IMR-90 (cell line): ENCODE results near the gene YEATS4. TPM values are rescaled to one million over a fixed set of nuclear protein-coding genes. Genes with fewer than 3 reads are reported as not detected.

Source experiments
- ATAC-seq: fragments of 200-7000 bp; cut with Tn5 transposase; 2 replicates; pipeline ENCODE4 v1.9.1; 2020; ENCODE audit warnings: low read depth, mild to moderate bottlenecking, moderate library complexity
- BruUV-seq: library from RNA; stranded (reverse); fragments of 400-500 nt; replicated peaks from 2 replicates; lab custom pipeline; 2021; lab: Mats Ljungman, UMichigan
- CTCF ChIA-PET: fragments of 300-600 bp; formaldehyde crosslinking; extraction: SDS; loops from one replicate; lab custom pipeline; 2021; ENCODE audit warnings: antibody characterized with exemption; lab: Yijun Ruan, JAX
- POLR2A ChIA-PET: fragments of 300-600 bp; sonication (Branson Sonifier 250); formaldehyde crosslinking; loops from one replicate; lab custom pipeline; 2022; ENCODE audit warnings: antibody characterized with exemption; ENCODE audit not compliant: unreplicated experiment; lab: Charles Lee
- DNase-seq: peaks from one replicate; pipeline ENCODE4 v3.0.0; 2013
- H2AFZ ChIP-seq: replicated peaks from 2 replicates; pipeline ENCODE3; 2013; ENCODE audit warnings: low read length, mild to moderate bottlenecking; ENCODE audit not compliant: poor library complexity
- H2AK5ac ChIP-seq: 2 replicates; pipeline ENCODE4 v1.6.1; 2013; ENCODE audit warnings: low read depth, low read length, inconsistent platforms
- H2AK9ac ChIP-seq: replicated peaks from 2 replicates; pipeline ENCODE3; 2013; ENCODE audit warnings: mild to moderate bottlenecking, low read depth, low read length, moderate library complexity; ENCODE audit not compliant: poor library complexity
- H2BK120ac ChIP-seq: 2 replicates; pipeline ENCODE4 v1.6.1; 2013; ENCODE audit warnings: low read depth, low read length, inconsistent platforms
- H2BK15ac ChIP-seq: 3 replicates; pipeline ENCODE4 v1.6.1; 2013; ENCODE audit warnings: low read depth, low read length, inconsistent platforms
- H2BK20ac ChIP-seq: 2 replicates; pipeline ENCODE4 v1.6.1; 2013; ENCODE audit warnings: low read depth, mild to moderate bottlenecking, inconsistent platforms, low read length, moderate library complexity
- H2BK5ac ChIP-seq: 2 replicates; pipeline ENCODE4 v1.6.1; 2013; ENCODE audit warnings: mild to moderate bottlenecking, low read depth, low read length, inconsistent platforms; ENCODE audit not compliant: poor library complexity, severe bottlenecking
- H3K14ac ChIP-seq: replicated peaks from 2 replicates; pipeline ENCODE4 v1.6.1; 2013; ENCODE audit warnings: low read depth, low read length, inconsistent platforms
- H3K18ac ChIP-seq: 2 replicates; pipeline ENCODE4 v1.6.1; 2013; ENCODE audit warnings: low read depth, low read length, control low read depth
- H3K23ac ChIP-seq: 2 replicates; pipeline ENCODE4 v1.6.1; 2013; ENCODE audit warnings: low read depth, low read length, inconsistent platforms
- H3K27ac ChIP-seq: 2 replicates; pipeline ENCODE4 v1.5.1; 2013; ENCODE audit warnings: mild to moderate bottlenecking, control low read depth, low read length; ENCODE audit not compliant: insufficient read depth
- H3K27me3 ChIP-seq: 2 replicates; pipeline ENCODE4 v1.6.1; 2013; ENCODE audit warnings: low read length; ENCODE audit not compliant: control insufficient read depth, insufficient read depth
- H3K36me3 ChIP-seq: 2 replicates; pipeline ENCODE4 v1.6.1; 2013; ENCODE audit warnings: low read length, mixed read lengths; ENCODE audit not compliant: control insufficient read depth, insufficient read depth
- H3K4ac ChIP-seq: 2 replicates; pipeline ENCODE4 v1.6.1; 2013; ENCODE audit warnings: low read depth, low read length, inconsistent platforms
- H3K4me1 ChIP-seq: 2 replicates; pipeline ENCODE4 v1.6.1; 2013; ENCODE audit warnings: low read length, mixed read lengths; ENCODE audit not compliant: control insufficient read depth, insufficient read depth
- H3K4me2 ChIP-seq: 2 replicates; pipeline ENCODE4 v1.6.1; 2013; ENCODE audit warnings: low read depth, mild to moderate bottlenecking, control low read depth, low read length, moderate library complexity
- H3K4me3 ChIP-seq: 2 replicates; pipeline ENCODE4 v1.5.1; 2013; ENCODE audit warnings: low read depth, mild to moderate bottlenecking, control low read depth, low read length, moderate library complexity; ENCODE audit not compliant: insufficient read depth
- H3K56ac ChIP-seq: 2 replicates; pipeline ENCODE4 v1.6.1; 2013; ENCODE audit warnings: low read length, inconsistent platforms; ENCODE audit not compliant: insufficient read depth; ENCODE audit errors: extremely low read depth
- H3K79me1 ChIP-seq, 2 experiments: 2 replicates each; pipeline ENCODE4 v1.6.1; 2013; ENCODE audit warnings: low read length in 2 of 2, inconsistent platforms in 1 of 2, low read depth in 1 of 2
- H3K9ac ChIP-seq: 2 replicates; pipeline ENCODE4 v1.6.1; 2013; ENCODE audit warnings: low read depth, low read length, control low read depth
- H3K9me1 ChIP-seq: 2 replicates; pipeline ENCODE4 v1.6.1; 2013; ENCODE audit warnings: low read length, inconsistent platforms; ENCODE audit not compliant: insufficient read depth
- H3K9me3 ChIP-seq: 2 replicates; pipeline ENCODE4 v1.6.1; 2013; ENCODE audit warnings: low read length; ENCODE audit not compliant: control insufficient read depth, insufficient read depth
- H4K20me1 ChIP-seq: 2 replicates; pipeline ENCODE4 v1.6.1; 2013; ENCODE audit warnings: low read length, inconsistent platforms; ENCODE audit not compliant: insufficient read depth
- H4K5ac ChIP-seq: 2 replicates; pipeline ENCODE4 v1.6.1; 2013; ENCODE audit warnings: mild to moderate bottlenecking, low read depth, low read length, control low read depth
- H4K8ac ChIP-seq, 2 experiments: 2 replicates each; pipeline ENCODE4 v1.6.1; 2013; ENCODE audit warnings: low read depth in 2 of 2, low read length in 2 of 2, control low read depth in 1 of 2, inconsistent platforms in 1 of 2
- H4K91ac ChIP-seq: 2 replicates; pipeline ENCODE4 v1.6.1; 2013; ENCODE audit warnings: low read depth, low read length, inconsistent platforms; ENCODE audit not compliant: insufficient read depth
- BHLHE40 ChIP-seq: fragments of 150-350 bp; IDR thresholded peaks from 2 replicates; pipeline ENCODE4 v1.6.1; 2016; ENCODE audit warnings: mild to moderate bottlenecking, low read depth, low read length
- CTCF ChIP-seq: conservative IDR thresholded peaks from 2 replicates; pipeline ENCODE4 v1.5.1; 2012; ENCODE audit warnings: mild to moderate bottlenecking, low read depth, low read length, improper control_type of control experiment
- ELK1 ChIP-seq: fragments of 150-350 bp; IDR thresholded peaks from 2 replicates; pipeline ENCODE4 v1.6.1; 2016; ENCODE audit warnings: low read depth, mild to moderate bottlenecking, low read length, moderate library complexity, borderline replicate concordance
- NFE2L2 ChIP-seq: fragments of 150-350 bp; IDR thresholded peaks from 2 replicates; pipeline ENCODE4 v1.6.1; 2016; ENCODE audit warnings: low read depth, mild to moderate bottlenecking, low read length
- SMC3 ChIP-seq: fragments of 150-350 bp; IDR thresholded peaks from 2 replicates; pipeline ENCODE4 v1.6.1; 2016; ENCODE audit warnings: low read depth, mild to moderate bottlenecking, antibody characterized with exemption, low read length, moderate library complexity
- WGBS, 2 experiments: methylation state at CpG; one replicate each; pipeline versions ENCODE4 v1.1.5 to v1.1.7; 2013; ENCODE audit warnings: missing lambda C conversion rate in 2 of 2; ENCODE audit not compliant: insufficient read length in 1 of 2; ENCODE audit errors: extremely low coverage in 2 of 2; 5-methylcytosine and 5-hydroxymethylcytosine counted together
- dilution Hi-C: fragments of 300-500 bp; cut with HindIII; formaldehyde crosslinking; loops from one replicate; pipeline ENCODE4 v1.14.3; 2018; ENCODE audit warnings: low sequenced_read_pairs; ENCODE audit not compliant: unreplicated experiment
- in situ Hi-C: fragments of 300-500 bp; cut with MboI; formaldehyde crosslinking; loops from 3 replicates; pipeline ENCODE4 v1.14.3; 2019; ENCODE audit warnings: low sequenced_read_pairs, inconsistent platforms, mixed read lengths
- intact Hi-C: fragments of 100-400 bp; cut with micrococcal nuclease; formaldehyde crosslinking; loops from 2 replicates; pipeline ENCODE4 v1.10.0; 2022
- polyA plus RNA-seq, 3 experiments: library from polyadenylated mRNA; depleted of rRNA; stranded (reverse); fragments of >200 nt; gene quantifications; 2 replicates each; pipeline ENCODE4 v1.2.3, GENCODE V29; 2012; ENCODE audit warnings: low replicate concordance in 1 of 3
- total RNA-seq: library from RNA; depleted of rRNA; stranded (reverse); fragments of >200 nt; gene quantifications from 2 replicates; pipeline ENCODE4 v1.2.3, GENCODE V29; 2012

Gene YEATS4
- total and polyA plus RNA-seq, 2 of the 4 experiments (the other 2 are of a cell fraction): 6.9 to 15.1 TPM

GRCh38 chr12:69324797-69325466, 34.6 kb upstream of the YEATS4 start:
- no peak overlapping the region for H2AK9ac ChIP-seq
- ATAC-seq (no peak), DNase-seq (no peak)
- no peak overlapping the region for H2AFZ ChIP-seq
- H2BK15ac ChIP-seq: no peak overlapping the region
- intact Hi-C loops (no loop called here), dilution Hi-C loops (no loop called here), in situ Hi-C loops (loop anchor here (25.0 kb wide), 1 partner anchor 412 kb away; the partner anchor contains the start of gene RAB3IP)
- no peaks in the 10 kb centered on the region for H3K79me1 ChIP-seq
- no peak overlapping the region for H3K14ac ChIP-seq
- BruUV-seq: no TSS peak
- no peak overlapping the region for H3K9ac ChIP-seq
- H2BK120ac ChIP-seq: no peak overlapping the region
- ChIA-PET CTCF (interaction anchor here (1.2 kb wide), 1 partner anchor 34 kb away, joined by 3 read pairs; no protein-coding TSS in a partner anchor), POLR2A (no interaction called here)
- H4K5ac ChIP-seq: no peak overlapping the region
- H3K9me1 ChIP-seq: no peaks in the 10 kb centered on the region
- H4K8ac ChIP-seq: no peak overlapping the region
- H3K4me1 ChIP-seq: no peaks in the 10 kb centered on the region
- no peak overlapping the region for H2BK20ac ChIP-seq
- peaks cover 12% of the 10 kb centered on the region for H3K27me3 ChIP-seq
- H3K18ac ChIP-seq: no peak overlapping the region
- H3K36me3 ChIP-seq: no peaks in the 10 kb centered on the region
- H2BK5ac ChIP-seq: no peak overlapping the region
- no peak overlapping the region for H3K4me3 ChIP-seq
- no CpG with 5 or more reads among the region's 2 CpGs for WGBS, 2 experiments
- H4K91ac ChIP-seq: no peak overlapping the region
- no peaks in the 10 kb centered on the region for H4K20me1 ChIP-seq
- H2AK5ac ChIP-seq: no peak overlapping the region
- no peak overlapping the region for H3K27ac ChIP-seq
- TF ChIP-seq BHLHE40: no peak
- no peak for TF ChIP-seq CTCF
- no peak for TF ChIP-seq SMC3
- TF ChIP-seq NFE2L2: no peak
- no peak for TF ChIP-seq ELK1
- no peaks in the 10 kb centered on the region for H3K9me3 ChIP-seq
- no peak overlapping the region for H3K4me2 ChIP-seq
- no peak overlapping the region for H3K56ac ChIP-seq
- no peak overlapping the region for H3K23ac ChIP-seq
- no peak overlapping the region for H3K4ac ChIP-seq
